ENCODE measurements around the gene MDGA2.

Gene MDGA2

DNA sequence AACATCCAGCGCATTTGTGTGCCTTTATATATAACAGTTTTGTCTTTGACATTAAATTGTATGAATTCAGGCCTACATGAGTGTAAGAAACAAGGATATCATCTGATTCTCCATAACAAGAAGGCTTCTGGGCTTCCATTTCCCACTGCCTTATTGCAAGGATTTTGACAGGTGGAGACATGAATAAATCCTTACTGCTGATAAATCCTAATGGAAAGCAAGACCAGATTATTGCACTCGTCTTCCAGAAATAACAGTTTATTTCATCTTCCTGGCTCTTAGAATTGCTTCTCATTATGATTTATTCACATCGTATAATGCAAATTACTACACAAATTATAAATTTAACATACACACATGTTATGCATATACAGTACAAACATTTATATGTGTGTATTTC is 348.1 kb downstream of the MDGA2 start:
- Histone ChIP-seq H3K9me2 (replicated peaks; ENCODE audit: insufficient read depth, low read length) (no peaks in the 10 kb centered on the region), H3K36me3 (ENCODE audit: low read length) (no peaks in the 10 kb centered on the region), H4K20me1 (ENCODE audit: low read depth, low read length) (no peaks in the 10 kb centered on the region), H3K27me3 (ENCODE audit: low read length) (no peaks in the 10 kb centered on the region), H2AFZ (ENCODE audit: low read depth, low read length, severe bottlenecking) (no peak overlapping the region), H3K27ac (ENCODE audit: low read depth, low read length) (no peak overlapping the region), H3K4me2 (ENCODE audit: low read depth, low read length, poor library complexity, severe bottlenecking) (no peak overlapping the region), H3K9me3 (ENCODE audit: insufficient read depth, low read length) (no peaks in the 10 kb centered on the region), H3F3A (ENCODE audit: insufficient read depth) (no peaks in the 10 kb centered on the region), H3K79me2 (ENCODE audit: insufficient read depth, low read length) (no peaks in the 10 kb centered on the region), H3K4me3 (ENCODE audit: insufficient read depth, low read length, poor library complexity, severe bottlenecking) (no peak overlapping the region), H3K9ac (ENCODE audit: low read length) (no peak overlapping the region)
- TF ChIP-seq, protein P1, sequence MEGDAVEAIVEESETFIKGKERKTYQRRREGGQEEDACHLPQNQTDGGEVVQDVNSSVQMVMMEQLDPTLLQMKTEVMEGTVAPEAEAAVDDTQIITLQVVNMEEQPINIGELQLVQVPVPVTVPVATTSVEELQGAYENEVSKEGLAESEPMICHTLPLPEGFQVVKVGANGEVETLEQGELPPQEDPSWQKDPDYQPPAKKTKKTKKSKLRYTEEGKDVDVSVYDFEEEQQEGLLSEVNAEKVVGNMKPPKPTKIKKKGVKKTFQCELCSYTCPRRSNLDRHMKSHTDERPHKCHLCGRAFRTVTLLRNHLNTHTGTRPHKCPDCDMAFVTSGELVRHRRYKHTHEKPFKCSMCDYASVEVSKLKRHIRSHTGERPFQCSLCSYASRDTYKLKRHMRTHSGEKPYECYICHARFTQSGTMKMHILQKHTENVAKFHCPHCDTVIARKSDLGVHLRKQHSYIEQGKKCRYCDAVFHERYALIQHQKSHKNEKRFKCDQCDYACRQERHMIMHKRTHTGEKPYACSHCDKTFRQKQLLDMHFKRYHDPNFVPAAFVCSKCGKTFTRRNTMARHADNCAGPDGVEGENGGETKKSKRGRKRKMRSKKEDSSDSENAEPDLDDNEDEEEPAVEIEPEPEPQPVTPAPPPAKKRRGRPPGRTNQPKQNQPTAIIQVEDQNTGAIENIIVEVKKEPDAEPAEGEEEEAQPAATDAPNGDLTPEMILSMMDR (IDR thresholded peaks at IDR 0.05; ENCODE audit: insufficient read depth, low read length, poor library complexity, severe bottlenecking) = no peak
- no peak for TF ChIP-seq EZH2phosphoT487 (conservative IDR thresholded peaks at IDR 0.05; ENCODE audit: low read length)

DNA sequence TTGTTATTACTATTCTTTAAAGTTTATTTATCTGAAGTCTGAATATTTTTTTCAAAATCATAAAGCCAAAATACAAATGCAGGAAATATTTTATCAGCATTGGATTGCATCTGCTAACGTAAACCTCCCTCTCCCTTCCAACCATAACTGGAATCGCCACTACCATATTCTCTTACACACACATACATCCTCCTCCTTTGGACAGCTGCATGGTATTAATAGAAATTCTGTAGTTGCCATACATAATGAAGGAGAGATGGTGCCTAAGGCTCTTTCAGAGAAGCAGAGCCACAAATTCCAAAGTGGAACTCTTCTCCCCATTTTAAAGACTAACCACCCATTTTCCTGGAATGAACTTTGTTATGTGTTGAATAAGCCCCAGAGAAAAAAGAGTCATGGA is 352.7 kb downstream of the MDGA2 start:
- Histone ChIP-seq H3F3A (ENCODE audit: insufficient read depth) (no peaks in the 10 kb centered on the region), H3K9me2 (replicated peaks; ENCODE audit: insufficient read depth, low read length) (no peaks in the 10 kb centered on the region), H4K20me1 (ENCODE audit: low read depth, low read length) (no peaks in the 10 kb centered on the region), H3K9ac (ENCODE audit: low read length) (no peak overlapping the region), H3K79me2 (ENCODE audit: insufficient read depth, low read length) (no peaks in the 10 kb centered on the region), H3K27me3 (ENCODE audit: low read length) (no peaks in the 10 kb centered on the region), H3K9me3 (ENCODE audit: insufficient read depth, low read length) (no peaks in the 10 kb centered on the region), H3K4me3 (ENCODE audit: insufficient read depth, low read length, poor library complexity, severe bottlenecking) (no peak overlapping the region), H3K36me3 (ENCODE audit: low read length) (no peaks in the 10 kb centered on the region), H3K4me2 (ENCODE audit: low read depth, low read length, poor library complexity, severe bottlenecking) (no peak overlapping the region), H2AFZ (ENCODE audit: low read depth, low read length, severe bottlenecking) (no peak overlapping the region), H3K27ac (ENCODE audit: low read depth, low read length) (no peak overlapping the region)
- TF ChIP-seq, protein P1 (IDR thresholded peaks at IDR 0.05; ENCODE audit: insufficient read depth, low read length, poor library complexity, severe bottlenecking) = no peak
- no peak for TF ChIP-seq EZH2phosphoT487 (conservative IDR thresholded peaks at IDR 0.05; ENCODE audit: low read length)

DNA sequence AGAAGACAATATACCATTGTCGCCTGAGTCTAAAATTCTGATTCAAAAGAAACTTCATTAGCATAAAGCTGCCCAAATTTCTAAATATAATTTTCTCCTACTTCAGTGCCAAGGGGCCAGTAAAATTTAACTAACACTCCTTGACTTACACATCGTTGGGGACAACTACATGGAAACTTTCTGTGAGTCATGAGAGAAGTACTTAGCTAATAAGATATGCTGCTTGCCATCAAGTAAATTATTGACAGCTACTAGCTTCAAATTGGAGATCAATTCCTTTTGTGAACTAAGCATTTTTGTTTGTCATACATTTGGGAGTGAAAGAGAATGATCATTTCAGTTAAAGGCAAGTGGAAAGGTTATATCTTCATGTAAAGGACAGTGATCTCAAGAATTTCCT is 373.3 kb downstream of the MDGA2 start:
- Histone ChIP-seq H3K79me2 (ENCODE audit: insufficient read depth, low read length) (no peaks in the 10 kb centered on the region), H3K9ac (ENCODE audit: low read length) (no peak overlapping the region), H3K36me3 (ENCODE audit: low read length) (no peaks in the 10 kb centered on the region), H3K4me2 (ENCODE audit: low read depth, low read length, poor library complexity, severe bottlenecking) (no peak overlapping the region), H3K9me2 (replicated peaks; ENCODE audit: insufficient read depth, low read length) (no peaks in the 10 kb centered on the region), H3K4me3 (ENCODE audit: insufficient read depth, low read length, poor library complexity, severe bottlenecking) (no peak overlapping the region), H3K9me3 (ENCODE audit: insufficient read depth, low read length) (no peaks in the 10 kb centered on the region), H3F3A (ENCODE audit: insufficient read depth) (no peaks in the 10 kb centered on the region), H4K20me1 (ENCODE audit: low read depth, low read length) (no peaks in the 10 kb centered on the region), H3K27me3 (ENCODE audit: low read length) (no peaks in the 10 kb centered on the region), H2AFZ (ENCODE audit: low read depth, low read length, severe bottlenecking) (no peak overlapping the region), H3K27ac (ENCODE audit: low read depth, low read length) (no peak overlapping the region)
- TF ChIP-seq EZH2phosphoT487 (conservative IDR thresholded peaks at IDR 0.05; ENCODE audit: low read length) = no peak
- TF ChIP-seq, protein P1 (IDR thresholded peaks at IDR 0.05; ENCODE audit: insufficient read depth, low read length, poor library complexity, severe bottlenecking) = no peak

Measured in SU-DHL-6 (cell line).